K562 (cell line): ENCODE results near the gene POLR1A. TPM values are rescaled to one million over a fixed set of nuclear protein-coding genes. Genes with fewer than 3 reads are reported as not detected.

ENCODE experiments used
- ATAC-seq: fragments of 200-7000 bp; cut with Tn5 transposase; 3 replicates; pipeline ENCODE4 v1.9.1; 2020; ENCODE audit warnings: moderate library complexity
- BruUV-seq: library from RNA; stranded (reverse); fragments of 400-500 nt; replicated peaks from 2 replicates; lab custom pipeline; 2021; lab: Mats Ljungman, UMichigan
- CTCF ChIA-PET: fragments of 300-600 bp; formaldehyde crosslinking; extraction: SDS; loops from one replicate; lab custom pipeline; 2021; ENCODE audit warnings: low intra/inter-chr PET ratio; lab: Yijun Ruan, JAX
- POLR2A ChIA-PET: fragments of 300-600, 350-650 bp; sonication (Branson Sonifier 250); formaldehyde crosslinking; extraction: SDS; loops from one replicate; lab custom pipeline; 2021; ENCODE audit warnings: antibody characterized with exemption, inconsistent platforms; lab: Yijun Ruan, JAX
- DNase-seq, 4 experiments: peaks; one replicate each; pipeline versions ENCODE4 v3.0.0 to v3.0.0-alpha.2; 2011 to 2018; ENCODE audit warnings: low spot score in 3 of 4, mixed read lengths in 3 of 4; ENCODE audit errors: extremely low read depth in 1 of 4
- FAIRE-seq: peaks from 2 replicates; lab custom pipeline; 2011; peaks lifted over from hg19 to GRCh38; lab: Jason Lieb, UNC
- H2AFZ ChIP-seq: 2 replicates; pipeline ENCODE4 v1.6.0; 2011; ENCODE audit warnings: low read depth, low read length, control low read depth, inconsistent platforms
- H3K27ac ChIP-seq: fragments of 200-600 bp; 3 replicates; pipeline ENCODE4 v1.8.0; 2011; ENCODE audit warnings: low read depth, mild to moderate bottlenecking, control low read depth, inconsistent platforms, low read length, moderate library complexity, mixed read lengths; ENCODE audit errors: extremely low read depth
- H3K27me3 ChIP-seq, 2 experiments: fragments of 300-600 bp in 1 of 2; 2 replicates in 1 of 2; 3 replicates in 1 of 2; pipeline versions ENCODE4 v1.6.0 to v1.8.0; 2011; ENCODE audit warnings: inconsistent platforms in 2 of 2, low read length in 2 of 2, mild to moderate bottlenecking in 1 of 2, mixed read lengths in 1 of 2, moderate library complexity in 1 of 2; ENCODE audit not compliant: control insufficient read depth in 2 of 2, insufficient read depth in 2 of 2
- H3K36me3 ChIP-seq: fragments of 300-600 bp; 3 replicates; pipeline ENCODE4 v1.8.0; 2011; ENCODE audit warnings: mild to moderate bottlenecking, low read length, inconsistent platforms; ENCODE audit not compliant: control insufficient read depth, insufficient read depth
- H3K4me1 ChIP-seq, 2 experiments: fragments of 200-600 bp in 1 of 2; replicated peaks in 1 of 2; 2 replicates in 1 of 2; 3 replicates in 1 of 2; pipeline versions ENCODE4 v1.5.1 to v1.8.0; 2011; ENCODE audit warnings: inconsistent platforms in 2 of 2, low read length in 2 of 2, mild to moderate bottlenecking in 1 of 2, mixed read lengths in 1 of 2, moderate library complexity in 1 of 2; ENCODE audit not compliant: control insufficient read depth in 2 of 2, insufficient read depth in 2 of 2
- H3K4me2 ChIP-seq: 2 replicates; pipeline ENCODE4 v1.6.1; 2011; ENCODE audit warnings: low read length, control low read depth, inconsistent platforms, mixed read lengths; ENCODE audit not compliant: insufficient read depth
- H3K4me3 ChIP-seq: fragments of 200-600 bp; sonication (generic), shearing (Covaris generic); 2 replicates; pipeline ENCODE4 v1.5.1; 2016; ENCODE audit warnings: control low read depth, inconsistent platforms
- H3K79me2 ChIP-seq: fragments of 200-600 bp; 3 replicates; pipeline ENCODE4 v1.8.0; 2011; ENCODE audit warnings: low read length, inconsistent platforms; ENCODE audit not compliant: control insufficient read depth, insufficient read depth
- H3K9ac ChIP-seq, 2 experiments: 2 replicates each; pipeline versions ENCODE4 v1.6.0 to v1.6.1; 2011; ENCODE audit warnings: low read depth in 2 of 2, low read length in 2 of 2, control low read depth in 1 of 2, inconsistent platforms in 1 of 2, mild to moderate bottlenecking in 1 of 2, mixed read lengths in 1 of 2; ENCODE audit not compliant: insufficient read depth in 1 of 2
- H3K9me1 ChIP-seq: one replicate; pipeline ENCODE4 v1.6.0; 2011; ENCODE audit warnings: inconsistent platforms, mild to moderate bottlenecking, low read length, moderate library complexity; ENCODE audit not compliant: control insufficient read depth, insufficient read depth
- H3K9me3 ChIP-seq: replicated peaks from 2 replicates; pipeline ENCODE4 v1.5.1; 2011; ENCODE audit warnings: low read depth, low read length, inconsistent platforms; ENCODE audit not compliant: control insufficient read depth, insufficient read depth
- H4K20me1 ChIP-seq: replicated peaks from 2 replicates; pipeline ENCODE4 v1.6.1; 2011; ENCODE audit warnings: low read length, inconsistent platforms, mixed read lengths; ENCODE audit not compliant: control insufficient read depth, insufficient read depth
- BRF1 ChIP-seq: IDR thresholded peaks from 3 replicates; pipeline ENCODE4 v1.6.1; 2011; ENCODE audit warnings: borderline replicate concordance, mild to moderate bottlenecking; ENCODE audit not compliant: insufficient read length; ENCODE audit errors: extremely low read depth
- CBFA2T3 ChIP-seq: fragments of 450-650 bp; IDR thresholded peaks from 2 replicates; pipeline ENCODE4 v1.6.1; 2017
- GATAD2B ChIP-seq: fragments of 450-650 bp; IDR thresholded peaks from 2 replicates; pipeline ENCODE4 v1.6.1; 2017; ENCODE audit warnings: mild to moderate bottlenecking, borderline replicate concordance
- NBN ChIP-seq: fragments of 450-650 bp; IDR thresholded peaks from 2 replicates; pipeline ENCODE4 v1.6.1; 2016; ENCODE audit warnings: low read depth, mild to moderate bottlenecking
- NR2F6 ChIP-seq: fragments of 450-650 bp; formaldehyde crosslinking; IDR thresholded peaks from 2 replicates; pipeline ENCODE4 v1.4.0; 2020; ENCODE audit warnings: mild to moderate bottlenecking
- POLR2A ChIP-seq: fragments of 450-650 bp; conservative IDR thresholded peaks from 2 replicates; pipeline ENCODE4 v1.6.1; 2016
- TAF9B ChIP-seq: fragments of 450-650 bp; IDR thresholded peaks from 2 replicates; pipeline ENCODE4 v1.6.1; 2018; ENCODE audit warnings: mild to moderate bottlenecking; ENCODE audit not compliant: partially characterized antibody
- ZNF551 ChIP-seq: fragments of 250-450 bp; sonication (Bioruptor Pico); IDR thresholded peaks from 2 replicates; pipeline ENCODE4 v1.5.0; 2021; ENCODE audit warnings: mild to moderate bottlenecking, moderate library complexity
- WGBS: fragments of 100-300 bp; shearing (Covaris generic); methylation state at CpG from one replicate; pipeline ENCODE4 v1.1.6; 2016; ENCODE audit warnings: low coverage, mixed read lengths; ENCODE audit not compliant: insufficient coverage; ENCODE audit errors: missing lambda C conversion rate; 5-methylcytosine and 5-hydroxymethylcytosine counted together
- in situ Hi-C: fragments of 300-500 bp; cut with MboI; formaldehyde crosslinking; loops from 4 replicates; pipeline ENCODE4 v1.15.0; 2018; ENCODE audit warnings: inconsistent platforms, mixed read lengths
- intact Hi-C: fragments of 100-400 bp; cut with micrococcal nuclease; formaldehyde crosslinking; loops from 2 replicates; pipeline ENCODE4 v1.14.2; 2022
- polyA plus RNA-seq, 8 experiments: library from polyadenylated mRNA; depleted of rRNA in 4 of 8; stranded (reverse) in 5 of 8; unstranded in 3 of 8; fragments of >200 nt; fragmentation: Nextera tagmentation in 2 of 8; fragmentation: Illumina TruSeq in 1 of 8; extraction: Ambion mirVana in 2 of 8; extraction: Trizol in 1 of 8; gene quantifications; 2 replicates each; pipeline versions ENCODE4 v1.2.1 to v1.2.3, GENCODE V29; 2011 to 2014; ENCODE audit warnings: inconsistent platforms in 1 of 8, missing spikeins in 1 of 8
- total RNA-seq, 7 experiments: library from RNA; depleted of rRNA in 6 of 7; stranded (reverse); fragments of >200 nt in 6 of 7; fragmentation: Illumina TruSeq in 2 of 7; extraction: Trizol in 2 of 7; gene quantifications; 2 replicates each; pipeline versions ENCODE4 v1.2.1 to v1.2.3, GENCODE V29; 2011 to 2021; ENCODE audit warnings: low replicate concordance in 1 of 7

POLR1A gene
- total and polyA plus RNA-seq, 9 of the 15 experiments (the other 6 are each of a cell fraction or from before 2014, with no cell fraction given) = 3.0 to 72.1 (median 21.8) TPM

DNA sequence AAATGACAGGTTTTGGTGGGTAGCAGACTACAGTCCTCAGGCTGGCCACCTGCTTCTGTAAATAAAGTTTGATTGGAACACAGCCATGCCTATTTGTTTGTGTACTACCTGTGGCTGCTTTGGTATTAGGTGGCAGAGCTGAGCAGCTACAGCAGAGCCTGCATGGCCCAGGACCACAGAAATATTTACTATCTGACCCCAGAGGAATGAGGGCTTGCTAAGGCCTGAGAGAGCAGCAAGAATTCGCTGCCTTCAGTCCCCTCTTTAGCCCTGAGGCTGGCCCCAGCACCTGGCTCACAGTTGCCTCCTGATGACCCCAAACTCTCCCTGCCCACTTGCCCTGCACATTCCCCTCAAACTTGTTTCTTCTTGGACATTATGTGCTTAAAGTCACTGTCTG, 32.5 kb downstream of the POLR1A start:
- H3K4me3 ChIP-seq = no peak overlapping the region
- DNase-seq = no peak
- ATAC-seq = no peak
- H3K36me3 ChIP-seq = peaks cover 98% of the 10 kb centered on the region
- BruUV-seq = no TSS peak
- intact Hi-C loops = no loop called here
- no peaks in the 10 kb centered on the region for H3K27me3 ChIP-seq
- POLR2A ChIA-PET = interaction anchor here (0.6 kb wide), 1 partner anchor 804 kb away, joined by 3 read pairs; no protein-coding TSS in a partner anchor
- no peak for FAIRE-seq
- WGBS = 82% methylated on average over 1 of the region's 1 CpG
- H3K27ac ChIP-seq = no peak overlapping the region
- in situ Hi-C loops = no loop called here
- no peak overlapping the region for H2AFZ ChIP-seq
- CTCF ChIA-PET = interaction anchor here (0.6 kb wide), 1 partner anchor 67 kb away, joined by 3 read pairs; no protein-coding TSS in a partner anchor
- no peaks in the 10 kb centered on the region for H3K9me1 ChIP-seq
- TF ChIP-seq POLR2A (0 out of 2 replicates have a peak, but pooled peaks have one; percentile 19), NR2F6 (CRISPR knock-in tag) (no peak), CBFA2T3 (no peak), ZNF551 (CRISPR knock-in tag) (no peak), NBN (no peak), TAF9B (no peak), BRF1 (no peak)
- TF ChIP-seq, all 486 proteins: peak for 1
- H3K4me1 ChIP-seq = no peaks in the 10 kb centered on the region
- no peaks in the 10 kb centered on the region for H3K79me2 ChIP-seq
- H3K4me2 ChIP-seq = no peak overlapping the region
- H4K20me1 ChIP-seq = no peaks in the 10 kb centered on the region; the same call in 1 of the 2 replicates
- no peak overlapping the region for H3K9ac ChIP-seq
- no peaks in the 10 kb centered on the region for H3K9me3 ChIP-seq

DNA sequence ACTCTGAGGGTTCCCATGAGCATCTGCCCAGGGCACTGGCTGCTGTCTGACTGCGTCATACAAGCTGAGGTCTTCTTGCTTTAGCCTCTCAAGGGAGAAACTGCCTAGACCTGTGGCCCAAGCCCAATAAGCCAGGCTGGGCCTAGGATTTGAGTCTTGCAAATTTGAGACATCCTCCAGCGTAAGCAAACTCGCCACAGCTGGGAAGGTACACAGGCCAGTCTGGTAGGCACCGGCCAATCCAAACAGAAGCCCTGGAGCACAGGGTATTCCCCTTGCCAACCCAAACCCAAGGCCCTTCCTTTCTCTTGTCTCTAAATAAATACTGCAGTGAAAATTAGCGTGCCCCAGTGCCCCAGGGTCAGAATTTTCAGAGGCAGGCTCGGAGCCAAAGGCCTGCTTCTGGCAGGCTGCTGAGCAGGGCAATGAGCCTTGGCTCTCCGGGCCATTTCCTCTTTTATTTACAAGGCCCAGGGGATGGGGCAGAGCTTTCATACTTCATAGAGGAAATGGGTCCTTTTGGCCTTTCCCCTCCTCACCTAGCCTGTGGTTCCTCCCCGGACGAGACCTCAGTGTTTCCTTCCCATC, 33.3 kb downstream of the POLR1A start:
- H3K9me1 ChIP-seq = no peaks in the 10 kb centered on the region
- no peak overlapping the region for H3K4me2 ChIP-seq
- FAIRE-seq (no peak), DNase-seq (no peak), ATAC-seq (no peak)
- in situ Hi-C loops (no loop called here), intact Hi-C loops (no loop called here)
- POLR2A ChIA-PET = no interaction called here
- H3K9me3 ChIP-seq = no peaks in the 10 kb centered on the region
- H3K9ac ChIP-seq = no peak overlapping the region
- peaks cover 97% of the 10 kb centered on the region for H3K36me3 ChIP-seq
- no peak overlapping the region for H3K4me3 ChIP-seq
- 94% methylated on average over 7 of the region's 9 CpGs for WGBS
- no peaks in the 10 kb centered on the region for H3K4me1 ChIP-seq
- CTCF ChIA-PET = interaction anchor here (0.6 kb wide), 1 partner anchor 68 kb away, joined by 3 read pairs; no protein-coding TSS in a partner anchor
- no peak overlapping the region; the same call in 2 of the 3 replicates for H3K27ac ChIP-seq
- TF ChIP-seq ZNF551 (CRISPR knock-in tag) = no peak
- no peak for TF ChIP-seq GATAD2B
- H3K27me3 ChIP-seq = no peaks in the 10 kb centered on the region
- no peak overlapping the region for H2AFZ ChIP-seq
- no peaks in the 10 kb centered on the region for H3K79me2 ChIP-seq
- no TSS peak for BruUV-seq
- no peaks in the 10 kb centered on the region; the same call in 1 of the 2 replicates for H4K20me1 ChIP-seq
